HPDE6-E6E7 (cell line): ENCODE results near the gene SULT4A1.

ENCODE experiments used
- DNase-seq: peaks from one replicate; pipeline ENCODE4 v3.0.0; 2011; ENCODE audit warnings: missing footprints; ENCODE audit errors: extremely low spot score

The SULT4A1 gene

GRCh38 chr22:43812149-43812842 lies 50.0 kb downstream of the SULT4A1 start, which contains the start of gene EFCAB6:
EFCAB6 (minus strand) TSS chr22:43812305; CDS start chr22:43782318, 29,987 bp downstream.
- peak; percentile 89 for DNase-seq

- peak; percentile 19 for DNase-seq
Observed at GRCh38 chr22:43811777-43812148, 50.5 kb downstream of the SULT4A1 start.

GRCh38 chr22:43802897-43803495 lies 59.3 kb downstream of the SULT4A1 start:
- DNase-seq: no peak

GRCh38 chr22:43800970-43801369 lies 61.3 kb downstream of the SULT4A1 start:
- DNase-seq: no peak

GRCh38 chr22:43798492-43798891 lies 63.8 kb downstream of the SULT4A1 start:
- no peak for DNase-seq

GRCh38 chr22:43796567-43796966 lies 65.7 kb downstream of the SULT4A1 start:
- no peak for DNase-seq

GRCh38 chr22:43795320-43795719 lies 67.0 kb downstream of the SULT4A1 start:
- no peak for DNase-seq

GRCh38 chr22:43792905-43793304 lies 69.4 kb downstream of the SULT4A1 start:
- DNase-seq: no peak

- no peak for DNase-seq
Observed at GRCh38 chr22:43789452-43789851, 72.9 kb downstream of the SULT4A1 start.

- no peak for DNase-seq
Observed at GRCh38 chr22:43783777-43784176, 78.5 kb downstream of the SULT4A1 start.

- no peak for DNase-seq
Observed at GRCh38 chr22:43782448-43782847, 79.9 kb downstream of the SULT4A1 start.

GRCh38 chr22:43777286-43777685 lies 85.0 kb downstream of the SULT4A1 start:
- peak; percentile 8 for DNase-seq

- DNase-seq: no peak
Observed at GRCh38 chr22:43776081-43776670, 86.1 kb downstream of the SULT4A1 start.
